ENCODE results near the gene TP53I3.
"Not testable (repeated sequence)": the region's sequence is repeated elsewhere in the genome, so short reads cannot be mapped to it uniquely, and the experiment has no call there.

The TP53I3 gene

DNA sequence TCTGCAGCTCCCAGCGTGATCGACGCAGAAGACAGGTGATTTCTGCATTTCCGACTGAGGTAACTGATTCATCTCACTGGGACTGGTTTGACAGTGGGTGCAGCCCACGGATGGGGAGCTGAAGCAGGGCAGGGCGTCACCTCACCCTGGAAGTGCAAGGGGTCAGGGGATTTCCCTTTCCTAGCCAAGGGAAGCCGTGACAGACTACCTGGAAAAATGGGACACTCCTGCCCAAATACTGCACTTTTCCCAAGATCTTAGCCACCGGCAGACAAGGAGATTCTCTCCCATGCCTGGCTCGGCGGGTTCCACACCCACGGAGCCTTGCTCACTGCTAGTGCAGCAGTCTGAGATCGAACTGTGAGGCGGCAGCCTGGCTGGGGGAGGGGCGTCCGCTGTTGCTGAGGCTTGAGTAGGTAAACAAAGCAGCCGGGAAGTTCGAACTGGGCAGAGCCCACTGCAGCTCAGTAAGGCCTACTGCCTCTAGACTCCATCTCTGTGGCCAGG is 10.6 kb upstream of the TP53I3 start:
- DNase-seq = not testable (repeated sequence)

- DNase-seq = not testable (repeated sequence)
Measured at GRCh38 chr2:24093270-24093669, 8.6 kb upstream of the TP53I3 start.

DNA sequence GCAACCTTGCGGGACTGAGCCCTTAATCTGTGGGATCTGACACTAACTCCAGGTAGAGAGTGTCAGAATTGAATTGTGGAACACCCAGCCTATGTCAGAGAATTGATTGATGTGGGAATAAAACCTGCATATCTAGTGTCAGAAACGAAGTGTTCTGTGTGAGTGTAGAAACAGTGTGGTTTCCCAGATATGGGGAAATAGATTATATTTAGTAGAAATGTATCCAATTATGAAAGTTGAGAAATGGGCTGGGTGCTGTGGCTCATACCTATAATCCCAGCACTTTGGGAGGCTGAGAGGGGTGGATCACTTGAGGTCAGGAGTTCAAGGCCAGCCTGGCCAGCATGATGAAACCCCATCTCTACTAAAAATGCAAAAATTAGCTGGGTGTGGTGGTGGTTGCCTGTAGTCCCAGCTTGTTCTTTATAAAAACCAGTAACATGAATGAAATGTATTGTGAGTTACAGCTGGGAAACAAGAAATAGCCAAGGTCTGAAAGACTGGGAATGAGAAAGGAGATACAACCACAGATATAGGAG is 4.3 kb upstream of the TP53I3 start:
- DNase-seq = peak; percentile 93

GRCh38 chr2:24087032-24087431 is 2.4 kb upstream of the TP53I3 start:
- no peak for DNase-seq

DNA sequence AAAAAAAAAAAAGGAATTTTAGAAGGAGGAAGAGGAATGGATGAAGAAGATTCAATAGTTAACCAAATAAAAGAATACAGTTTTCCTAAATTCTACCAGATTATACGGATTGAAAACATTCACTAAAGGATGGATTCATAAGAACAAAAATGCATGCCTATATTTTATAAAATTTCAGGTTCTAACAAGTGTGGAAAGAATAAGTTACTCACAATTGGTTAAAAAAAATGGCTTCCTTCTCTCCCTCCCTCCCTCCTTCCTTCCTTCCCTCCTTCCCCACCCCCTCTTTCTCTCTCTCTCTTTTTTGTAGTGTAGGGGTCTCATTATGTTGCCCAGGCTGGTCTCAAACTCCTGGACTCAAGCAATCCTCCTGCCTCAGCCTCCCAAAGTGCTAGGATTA is 1.6 kb upstream of the TP53I3 start:
- DNase-seq = no peak

DNA sequence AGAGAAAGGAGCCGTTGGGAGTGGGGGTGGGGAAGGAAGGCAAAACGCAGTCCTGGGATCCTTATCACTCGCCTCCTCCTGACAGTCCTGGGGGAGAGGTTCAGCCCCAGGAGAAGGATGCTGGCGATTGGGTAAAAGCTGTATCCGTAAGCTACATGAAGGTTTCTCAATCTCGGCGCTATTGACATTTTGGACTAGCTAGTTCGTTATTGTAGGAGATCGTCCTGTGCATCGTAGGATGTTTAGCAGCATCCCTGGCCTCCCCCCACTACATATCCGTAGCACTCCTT is 511 bp upstream of the TP53I3 start:
- no peak for DNase-seq

- DNase-seq = peak; percentile 94
Measured at GRCh38 chr2:24083567-24084385, 858 bp downstream of the TP53I3 start.

DNA sequence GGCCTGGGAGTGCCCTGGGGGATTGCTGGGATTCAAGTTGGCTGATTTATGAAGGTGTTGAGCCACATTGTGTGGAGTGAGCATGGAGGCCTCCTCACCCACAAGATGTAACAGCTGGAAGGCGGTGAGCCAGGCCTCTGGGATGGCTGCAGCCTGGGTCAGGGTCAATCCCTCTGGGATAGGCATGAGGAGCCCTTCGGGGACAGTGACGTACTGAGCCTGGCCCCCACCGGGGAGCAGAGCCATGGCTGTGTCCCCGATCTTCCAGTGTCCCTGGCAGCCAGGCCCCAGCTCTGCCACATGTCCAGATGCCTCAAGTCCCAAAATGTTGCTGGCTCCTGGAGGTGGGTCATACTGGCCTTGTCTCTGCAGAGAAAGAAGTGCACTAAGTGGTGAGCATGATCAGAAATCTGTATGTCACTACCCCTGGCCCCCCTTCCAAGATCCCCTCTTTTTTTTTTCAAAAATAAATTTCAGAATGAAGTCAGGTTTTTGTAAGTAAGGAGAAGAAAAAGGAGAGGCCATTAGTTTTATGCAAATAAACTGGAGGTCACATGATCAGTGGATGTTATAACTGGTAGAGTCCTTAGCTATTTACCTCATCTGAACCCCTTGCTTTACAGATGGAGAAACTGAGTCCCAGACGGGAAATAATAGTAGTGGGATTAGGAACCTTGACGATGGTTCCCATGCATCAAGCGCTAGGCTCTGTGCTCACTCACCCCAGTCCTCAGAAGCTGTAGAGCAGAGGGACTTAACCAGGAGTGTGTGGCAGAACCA is 1.7 kb downstream of the TP53I3 start:
- DNase-seq = no peak

DNA sequence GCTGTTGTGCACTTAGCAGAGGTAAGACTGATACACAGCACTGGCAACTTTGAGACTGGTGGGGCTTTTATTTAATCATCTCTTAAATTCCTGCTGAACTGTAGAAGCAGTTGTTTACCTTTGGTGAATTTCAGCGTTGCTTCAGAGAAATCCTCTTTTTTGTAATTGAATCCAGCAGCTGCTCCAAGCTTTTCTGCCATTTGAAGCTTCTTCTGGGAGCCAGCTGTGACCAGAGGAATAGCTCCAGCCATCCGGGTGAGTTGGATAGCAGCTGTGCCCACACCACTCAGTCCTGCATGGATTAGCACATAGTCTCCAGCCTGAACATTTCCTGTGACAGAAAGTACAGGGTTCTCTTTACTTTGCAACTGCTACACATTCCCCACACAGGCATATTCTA is 3.9 kb downstream of the TP53I3 start:
- no peak for DNase-seq

- DNase-seq = no peak
Measured at GRCh38 chr2:24077879-24078278, 6.8 kb downstream of the TP53I3 start.

DNA sequence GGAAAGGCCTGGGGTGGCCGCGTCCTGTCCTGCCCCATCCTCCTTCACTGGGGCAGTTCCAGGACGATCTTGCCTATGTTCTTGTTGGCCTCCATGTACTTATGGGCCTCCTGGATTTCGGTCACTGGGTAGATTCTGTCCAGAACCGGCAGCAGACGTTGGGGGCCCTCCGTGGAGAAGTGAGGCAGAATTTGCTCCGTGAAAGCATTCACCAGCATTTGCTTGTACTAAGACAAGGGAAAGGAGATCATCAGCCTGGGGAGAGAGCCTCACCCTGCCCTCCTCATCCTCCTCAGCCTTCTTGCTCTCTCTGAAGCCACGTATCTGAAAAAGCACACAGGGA is 7.1 kb downstream of the TP53I3 start:
- DNase-seq = no peak

- DNase-seq = peak; percentile 33
Measured at GRCh38 chr2:24076849-24077534, 7.6 kb downstream of the TP53I3 start.

- peak; percentile 99 for DNase-seq
Measured at GRCh38 chr2:24075915-24076848, 8.5 kb downstream of the TP53I3 start, which contains the start of gene SF3B6. Gene SF3B6 (minus strand): TSS chr2:24076326. CDS start chr2:24076229, 97 bp downstream.

- no peak for DNase-seq
Measured at GRCh38 chr2:24075259-24075658, 9.4 kb downstream of the TP53I3 start.

DNA sequence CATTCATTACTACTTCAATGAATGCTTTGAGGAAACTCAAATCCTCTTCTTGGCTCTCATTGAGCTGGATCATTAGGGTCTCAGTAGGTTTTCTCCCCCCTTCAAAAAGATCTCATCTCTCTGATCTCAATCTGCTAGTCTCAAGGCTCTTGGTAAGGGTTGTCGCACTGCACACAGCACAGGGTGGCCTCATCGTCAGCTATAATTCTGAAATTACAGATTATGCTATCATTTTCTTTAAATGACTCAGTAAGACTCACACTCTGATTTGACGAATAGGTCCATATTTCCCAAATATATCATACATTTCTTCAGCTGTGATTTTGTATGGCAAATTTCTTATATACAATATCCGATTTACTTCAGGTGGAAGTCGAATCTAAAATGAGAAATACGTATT is 10.8 kb downstream of the TP53I3 start:
- no peak for DNase-seq

DNA sequence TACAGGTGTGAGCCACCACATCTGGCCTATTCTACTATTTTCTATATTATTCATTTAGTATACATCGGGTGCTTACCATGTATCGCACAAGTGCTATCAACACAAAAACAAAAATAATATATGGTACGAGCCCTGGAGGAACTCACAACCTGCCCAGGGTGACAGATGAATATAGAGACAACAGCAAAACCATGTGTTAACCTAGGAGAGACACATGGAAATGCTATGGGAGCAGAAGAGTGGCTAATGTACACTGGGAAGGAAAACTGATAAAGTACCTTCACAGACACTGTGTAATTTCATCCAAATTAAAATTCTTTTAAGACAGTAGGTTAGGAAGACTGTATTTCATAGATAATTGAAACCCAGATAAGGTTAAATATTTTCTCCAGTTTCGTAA is 12.4 kb downstream of the TP53I3 start:
- DNase-seq = no peak

DNA sequence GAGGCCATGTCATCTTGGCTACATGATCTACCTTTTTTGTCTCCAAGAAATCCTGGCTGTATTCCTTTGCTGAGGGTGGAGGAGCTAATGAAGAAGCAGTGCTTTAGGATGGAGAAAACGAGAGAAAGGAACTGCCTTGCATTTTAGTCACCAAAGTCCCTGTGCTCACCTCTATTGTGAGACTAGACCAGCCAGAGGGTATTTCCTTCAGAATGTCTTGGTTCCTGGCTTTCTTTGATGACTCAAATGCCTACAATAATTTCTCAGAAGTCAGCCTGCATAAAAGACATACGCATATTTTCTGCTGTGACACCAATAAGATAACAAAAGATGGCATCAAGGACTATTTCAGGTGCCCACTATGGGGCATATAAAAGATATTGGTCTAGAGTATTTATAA is 19.3 kb downstream of the TP53I3 start:
- DNase-seq = no peak

GRCh38 chr2:24058564-24059271 is 25.9 kb downstream of the TP53I3 start:
- DNase-seq = peak; percentile 42

DNA sequence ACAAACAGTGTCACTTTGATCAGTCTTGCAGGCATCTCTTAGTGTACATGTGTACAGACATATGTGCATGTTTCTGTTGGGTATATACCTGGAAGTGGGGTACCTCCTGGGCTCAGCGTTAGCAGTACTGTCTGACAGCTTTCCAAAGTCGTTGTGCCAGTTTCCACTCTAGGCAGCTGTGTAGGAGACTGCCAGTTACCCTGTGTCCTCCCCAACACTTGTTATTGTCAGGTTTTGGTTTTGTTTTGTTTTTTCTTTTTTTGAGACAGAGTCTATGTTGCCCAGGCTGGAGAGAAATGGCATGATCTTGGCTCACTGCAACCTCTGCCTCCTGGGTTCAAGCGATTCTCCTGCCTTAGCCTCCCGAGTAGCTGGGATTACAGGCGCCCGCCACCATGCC is 28.9 kb downstream of the TP53I3 start:
- no peak for DNase-seq

DNA sequence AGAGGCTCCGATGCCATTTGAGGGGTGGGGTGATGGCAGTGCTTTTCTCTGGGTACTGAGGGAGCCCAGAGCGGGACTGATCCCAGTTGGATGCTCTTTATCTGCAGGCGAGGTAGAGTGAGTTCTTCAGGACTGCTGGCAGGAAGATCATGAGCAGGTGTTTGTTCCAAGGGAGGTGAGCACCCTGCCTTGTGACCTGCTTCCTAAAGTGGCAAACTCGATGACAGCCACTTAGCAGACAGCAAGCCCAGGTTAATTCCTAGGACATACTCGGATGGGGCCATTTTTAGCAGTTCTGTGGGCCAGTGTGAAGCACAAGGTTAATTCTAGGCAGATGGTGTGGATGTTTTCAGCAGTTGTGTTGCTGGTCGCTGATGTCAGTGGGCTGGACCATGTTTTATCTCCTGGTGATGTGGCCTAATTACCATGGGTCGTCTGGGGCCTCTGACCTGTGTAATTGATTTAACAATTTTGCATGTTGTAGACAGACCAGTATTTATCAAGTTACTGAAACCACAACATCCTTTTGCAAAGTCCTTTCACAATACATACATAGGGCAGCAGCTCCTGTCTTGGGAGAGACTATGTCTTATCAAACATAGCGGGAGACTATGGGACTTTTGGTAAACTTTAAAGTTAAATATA is 30.1 kb downstream of the TP53I3 start:
- DNase-seq = no peak

- DNase-seq = no peak
Measured at GRCh38 chr2:24052951-24053350, 31.7 kb downstream of the TP53I3 start.

All from MV-4-11 (cell line).